ENCODE results near the gene RPGRIP1L.

The RPGRIP1L gene

DNA sequence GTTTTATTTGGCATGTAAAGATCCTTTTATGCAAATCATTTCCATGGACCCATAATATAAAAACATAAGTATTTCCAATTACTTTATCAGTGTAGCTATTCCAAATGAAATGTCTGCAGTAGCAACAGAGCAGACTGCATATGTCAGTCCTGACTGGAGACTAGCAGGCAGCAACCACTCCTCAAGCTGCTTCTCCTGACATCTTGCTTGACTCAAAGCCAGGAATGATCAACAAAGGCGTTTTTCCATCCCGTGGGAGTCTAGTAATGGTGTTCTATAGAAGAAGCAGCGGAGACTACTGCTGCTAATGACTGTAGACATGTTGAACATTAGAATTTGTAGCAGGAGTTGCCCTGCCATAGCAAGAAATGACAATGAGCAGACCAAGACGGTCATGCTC, 127.4 kb downstream of the RPGRIP1L start:
- Histone ChIP-seq H3K4me3 (ENCODE audit: low read depth, low read length) (no peak overlapping the region), H3K27me3 (ENCODE audit: control insufficient read depth, insufficient read depth, low read length) (no peaks in the 10 kb centered on the region), H3K4me1 (ENCODE audit: control insufficient read depth, insufficient read depth, low read length) (no peaks in the 10 kb centered on the region)

DNA sequence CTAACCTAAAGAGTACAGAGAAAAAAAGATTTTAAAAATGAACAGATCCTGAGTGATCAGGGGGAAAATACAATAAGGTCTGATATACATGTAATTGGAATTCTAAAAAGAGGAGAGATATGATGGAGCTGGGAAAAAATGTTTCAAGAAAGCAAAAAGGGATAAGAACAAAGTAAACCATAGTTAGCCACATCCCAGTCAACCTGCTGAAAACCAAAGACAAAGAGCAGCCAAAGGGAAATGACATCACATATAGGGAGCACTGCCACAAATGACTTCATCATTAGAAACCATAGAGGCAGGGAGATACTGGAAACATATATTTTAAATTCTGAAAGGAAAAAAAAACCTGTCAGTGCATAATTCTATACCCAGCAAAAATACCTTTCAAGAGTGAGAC, 131.9 kb downstream of the RPGRIP1L start:
- no peaks in the 10 kb centered on the region for H3K36me3 ChIP-seq (ENCODE audit: control insufficient read depth, insufficient read depth, low read length)
- H3K27ac ChIP-seq (ENCODE audit: low read depth, low read length) = no peak overlapping the region
- no peak overlapping the region for H3K9ac ChIP-seq (ENCODE audit: low read length)
- H3K9me3 ChIP-seq (ENCODE audit: control insufficient read depth, insufficient read depth, low read depth, low read length) = peaks cover 15% of the 10 kb centered on the region; the same call in 1 of the 2 replicates
- no peaks in the 10 kb centered on the region for H3K4me1 ChIP-seq (ENCODE audit: control insufficient read depth, insufficient read depth, low read length)
- no peaks in the 10 kb centered on the region for H3K27me3 ChIP-seq (ENCODE audit: control insufficient read depth, insufficient read depth, low read length)
- H3K4me3 ChIP-seq (ENCODE audit: low read depth, low read length) = no peak overlapping the region

More for the DNA sequence above, 127.4 kb downstream of the RPGRIP1L start:
- Histone ChIP-seq H3K9me3 (ENCODE audit: control insufficient read depth, insufficient read depth, low read depth, low read length) (peaks cover 6% of the 10 kb centered on the region; the same call in 1 of the 2 replicates), H3K36me3 (ENCODE audit: control insufficient read depth, insufficient read depth, low read length) (no peaks in the 10 kb centered on the region), H3K27ac (ENCODE audit: low read depth, low read length) (no peak overlapping the region), H3K9ac (ENCODE audit: low read length) (no peak overlapping the region)

DNA sequence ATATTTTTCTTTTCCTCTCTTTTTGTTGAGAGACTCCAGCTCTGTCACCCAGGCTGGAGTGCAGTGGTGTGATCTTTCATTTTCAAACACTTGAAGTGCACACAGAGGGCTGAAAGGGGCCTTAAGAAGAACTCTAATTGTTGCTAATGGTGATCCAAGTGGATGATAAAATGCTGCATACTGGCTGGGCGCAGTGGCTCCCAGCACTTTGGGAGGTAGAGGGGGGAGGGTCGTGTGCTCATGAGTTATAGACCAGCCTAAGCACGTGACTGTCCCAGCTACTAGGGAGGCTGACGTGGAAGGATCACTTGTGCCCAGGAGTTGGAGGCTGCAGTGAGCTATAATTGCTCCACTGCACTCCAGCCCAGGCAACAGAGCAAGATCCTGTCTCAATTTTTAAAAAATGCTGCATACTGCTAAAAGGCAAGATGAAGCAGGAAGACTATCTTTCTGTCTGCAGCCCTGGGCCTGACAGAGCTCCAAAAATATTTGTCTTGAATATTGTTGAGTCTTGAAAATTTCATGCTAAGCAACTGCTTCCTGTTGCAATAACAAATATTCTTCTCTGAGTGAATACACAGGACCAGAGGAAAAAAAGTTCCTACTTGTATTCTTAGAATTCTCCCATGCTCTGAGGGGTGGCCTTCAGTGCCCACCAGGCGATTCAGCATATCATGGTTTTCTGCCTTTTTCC, 137.0 kb downstream of the RPGRIP1L start:
- Histone ChIP-seq H3K36me3 (ENCODE audit: control insufficient read depth, insufficient read depth, low read length) (no peaks in the 10 kb centered on the region), H3K27ac (ENCODE audit: low read depth, low read length) (no peak overlapping the region), H3K9me3 (ENCODE audit: control insufficient read depth, insufficient read depth, low read depth, low read length) (peaks cover 17% of the 10 kb centered on the region; the same call in 1 of the 2 replicates), H3K27me3 (ENCODE audit: control insufficient read depth, insufficient read depth, low read length) (no peaks in the 10 kb centered on the region), H3K9ac (ENCODE audit: low read length) (no peak overlapping the region), H3K4me3 (ENCODE audit: low read depth, low read length) (no peak overlapping the region), H3K4me1 (ENCODE audit: control insufficient read depth, insufficient read depth, low read length) (peaks cover 9% of the 10 kb centered on the region)

DNA sequence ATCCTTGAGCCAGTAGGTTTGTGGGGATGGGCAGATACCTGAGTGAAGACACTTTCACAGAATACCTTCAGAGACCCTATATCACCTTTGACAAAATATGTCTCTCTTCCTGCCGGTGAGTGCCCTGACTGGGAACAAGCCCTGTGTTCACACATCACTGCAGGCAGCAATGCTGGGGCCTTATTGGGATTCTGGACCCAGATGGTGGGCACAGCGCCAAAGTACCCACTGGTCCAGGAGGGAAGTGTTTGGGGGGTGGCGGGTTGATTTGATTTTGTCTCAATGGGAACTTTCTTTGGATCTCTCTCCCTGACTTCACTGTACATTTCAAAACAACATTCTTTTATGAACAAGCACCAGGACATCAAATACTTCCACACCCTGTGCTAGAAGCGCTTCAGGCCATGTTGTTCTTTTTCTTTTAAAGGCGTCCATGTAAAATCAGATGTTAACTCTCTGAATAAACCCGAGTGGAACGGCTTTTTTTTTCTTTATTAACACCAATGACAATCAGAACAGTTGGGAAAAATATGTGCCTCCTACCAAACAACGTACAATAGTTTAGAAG, 138.3 kb downstream of the RPGRIP1L start:
- Histone ChIP-seq H3K9ac (ENCODE audit: low read length) (no peak overlapping the region), H3K27ac (ENCODE audit: low read depth, low read length) (no peak overlapping the region), H3K9me3 (ENCODE audit: control insufficient read depth, insufficient read depth, low read depth, low read length) (peaks cover 10% of the 10 kb centered on the region; the same call in 1 of the 2 replicates), H3K4me1 (ENCODE audit: control insufficient read depth, insufficient read depth, low read length) (peaks cover 13% of the 10 kb centered on the region), H3K4me3 (ENCODE audit: low read depth, low read length) (no peak overlapping the region), H3K27me3 (ENCODE audit: control insufficient read depth, insufficient read depth, low read length) (no peaks in the 10 kb centered on the region), H3K36me3 (ENCODE audit: control insufficient read depth, insufficient read depth, low read length) (no peaks in the 10 kb centered on the region)

DNA sequence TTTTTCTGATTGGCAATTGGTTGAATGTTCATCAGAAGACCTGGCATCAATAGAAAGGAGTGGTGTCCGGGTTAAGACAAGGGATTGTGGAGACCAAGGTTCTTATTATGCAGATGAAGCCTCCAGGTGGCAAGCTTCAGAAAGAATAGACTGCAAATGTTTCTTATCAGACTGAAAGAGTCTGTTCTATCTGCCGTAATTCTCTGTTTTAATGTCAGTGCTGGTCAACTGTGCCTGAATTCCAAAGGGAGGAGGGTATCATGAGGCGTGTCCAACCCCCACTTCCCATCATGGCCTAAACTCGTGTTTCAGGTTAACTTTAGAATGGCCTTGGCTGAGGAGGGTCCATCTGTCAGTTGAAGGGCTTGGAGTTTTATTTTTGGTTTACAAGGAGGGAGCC, 140.2 kb downstream of the RPGRIP1L start:
- peaks cover 12% of the 10 kb centered on the region; the same call in 1 of the 2 replicates for H3K9me3 ChIP-seq (ENCODE audit: control insufficient read depth, insufficient read depth, low read depth, low read length)
- H3K27ac ChIP-seq (ENCODE audit: low read depth, low read length) = no peak overlapping the region
- H3K36me3 ChIP-seq (ENCODE audit: control insufficient read depth, insufficient read depth, low read length) = no peaks in the 10 kb centered on the region
- peaks cover 13% of the 10 kb centered on the region for H3K4me1 ChIP-seq (ENCODE audit: control insufficient read depth, insufficient read depth, low read length)
- no peak overlapping the region for H3K4me3 ChIP-seq (ENCODE audit: low read depth, low read length)
- H3K9ac ChIP-seq (ENCODE audit: low read length) = no peak overlapping the region
- no peaks in the 10 kb centered on the region for H3K27me3 ChIP-seq (ENCODE audit: control insufficient read depth, insufficient read depth, low read length)

DNA sequence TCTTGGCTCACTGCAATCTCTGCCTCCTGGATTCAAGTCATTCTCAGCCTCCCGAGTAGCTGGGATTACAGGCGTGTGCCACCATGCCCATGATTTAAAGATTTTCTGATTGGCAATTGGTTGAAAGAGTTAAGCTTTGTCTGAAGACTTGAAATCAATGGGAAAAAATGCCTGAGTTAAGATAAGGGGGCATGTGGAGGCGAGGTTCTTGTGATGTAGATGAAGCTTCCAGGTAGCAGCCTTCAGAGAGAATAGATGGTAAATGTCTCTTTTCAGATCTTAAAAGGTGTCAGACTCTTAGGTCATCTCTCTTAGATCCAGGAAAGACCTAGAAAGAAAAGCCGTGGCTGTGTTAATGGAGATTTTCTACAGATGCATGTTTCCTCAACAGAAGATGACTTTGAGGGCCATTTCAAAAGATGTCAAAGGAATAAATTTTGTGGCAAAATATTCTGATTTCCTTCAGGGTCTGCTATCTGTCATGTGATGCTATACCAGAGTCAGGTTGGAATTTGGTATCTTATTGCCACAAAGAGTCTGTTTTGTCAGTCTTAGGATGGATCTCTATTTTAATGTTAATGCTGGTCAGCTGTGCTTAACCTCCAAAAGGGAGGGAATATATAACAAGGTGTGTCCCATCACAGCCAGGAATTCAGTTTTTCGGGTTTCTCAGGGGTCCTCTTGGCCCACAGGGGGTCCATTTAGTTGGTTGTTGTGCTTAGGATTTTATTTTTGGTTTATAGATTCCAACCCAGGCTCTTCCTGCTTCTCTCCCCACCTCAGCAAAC, 142.4 kb downstream of the RPGRIP1L start:
- H3K36me3 ChIP-seq (ENCODE audit: control insufficient read depth, insufficient read depth, low read length) = no peaks in the 10 kb centered on the region
- H3K27me3 ChIP-seq (ENCODE audit: control insufficient read depth, insufficient read depth, low read length) = no peaks in the 10 kb centered on the region
- peak overlapping the region; percentile 54 for H3K27ac ChIP-seq (ENCODE audit: low read depth, low read length)
- peaks cover 12% of the 10 kb centered on the region; the same call in 1 of the 2 replicates for H3K9me3 ChIP-seq (ENCODE audit: control insufficient read depth, insufficient read depth, low read depth, low read length)
- H3K4me3 ChIP-seq (ENCODE audit: low read depth, low read length) = no peak overlapping the region
- no peak overlapping the region for H3K9ac ChIP-seq (ENCODE audit: low read length)
- H3K4me1 ChIP-seq (ENCODE audit: control insufficient read depth, insufficient read depth, low read length) = peaks cover 13% of the 10 kb centered on the region

DNA sequence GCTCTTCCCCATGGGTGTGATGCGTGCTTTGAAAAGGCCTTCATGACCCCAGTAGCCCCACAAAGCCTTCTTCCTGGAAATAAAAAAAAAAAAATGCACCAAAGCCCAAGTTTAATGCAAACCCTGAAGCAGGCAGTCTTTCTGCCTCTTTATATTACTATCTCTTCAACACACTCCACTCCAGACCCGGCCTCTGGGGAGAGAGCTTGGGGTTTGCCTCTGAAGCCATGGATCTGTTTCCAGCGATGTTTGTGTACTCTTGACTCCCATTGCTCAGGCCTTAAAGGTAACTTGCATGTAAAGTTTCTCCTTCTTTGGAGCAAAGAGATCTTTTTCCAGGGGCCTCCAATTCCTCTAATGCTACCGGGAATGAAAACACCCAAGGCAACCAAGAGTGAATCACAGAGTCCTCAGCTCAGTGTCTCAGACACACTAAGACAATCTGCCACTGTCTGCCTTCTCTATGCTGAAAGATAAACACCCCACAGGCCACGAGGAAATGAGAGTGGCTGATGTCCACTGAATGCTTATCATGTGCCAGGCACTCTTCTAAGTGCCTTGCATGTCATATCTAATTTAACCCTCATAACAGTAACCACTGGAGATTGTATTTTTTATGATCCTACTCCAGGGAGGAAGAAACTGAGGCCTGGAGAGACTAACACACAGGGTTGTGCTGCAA, 144.2 kb downstream of the RPGRIP1L start:
- H3K27me3 ChIP-seq (ENCODE audit: control insufficient read depth, insufficient read depth, low read length) = no peaks in the 10 kb centered on the region
- H3K27ac ChIP-seq (ENCODE audit: low read depth, low read length) = no peak overlapping the region
- no peak overlapping the region for H3K4me3 ChIP-seq (ENCODE audit: low read depth, low read length)
- H3K36me3 ChIP-seq (ENCODE audit: control insufficient read depth, insufficient read depth, low read length) = no peaks in the 10 kb centered on the region
- peaks cover 13% of the 10 kb centered on the region for H3K4me1 ChIP-seq (ENCODE audit: control insufficient read depth, insufficient read depth, low read length)
- peaks cover 12% of the 10 kb centered on the region; the same call in 1 of the 2 replicates for H3K9me3 ChIP-seq (ENCODE audit: control insufficient read depth, insufficient read depth, low read depth, low read length)
- no peak overlapping the region for H3K9ac ChIP-seq (ENCODE audit: low read length)

DNA sequence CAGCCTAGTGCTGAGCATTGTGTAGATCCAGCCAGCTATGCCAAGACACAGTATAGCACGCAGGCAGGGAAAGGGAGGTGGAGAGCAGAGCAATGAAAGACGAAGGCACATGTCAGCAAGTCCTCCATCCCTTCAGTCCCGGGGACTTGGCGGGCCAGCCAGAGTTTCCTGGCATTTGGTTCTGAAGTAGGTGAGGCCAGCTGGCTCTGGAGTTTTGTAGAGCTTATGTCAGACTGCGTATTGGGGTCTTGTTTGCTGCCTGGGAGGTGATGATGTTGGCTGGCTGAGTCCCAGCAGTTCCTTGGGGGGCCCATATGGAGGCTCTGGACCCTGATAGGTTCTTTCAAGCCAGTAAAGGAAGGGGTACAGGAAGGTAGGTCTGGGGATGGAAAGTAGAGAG, 144.9 kb downstream of the RPGRIP1L start:
- Histone ChIP-seq H3K4me3 (ENCODE audit: low read depth, low read length) (no peak overlapping the region), H3K4me1 (ENCODE audit: control insufficient read depth, insufficient read depth, low read length) (peaks cover 13% of the 10 kb centered on the region), H3K36me3 (ENCODE audit: control insufficient read depth, insufficient read depth, low read length) (no peaks in the 10 kb centered on the region), H3K27me3 (ENCODE audit: control insufficient read depth, insufficient read depth, low read length) (no peaks in the 10 kb centered on the region), H3K9ac (ENCODE audit: low read length) (no peak overlapping the region), H3K27ac (ENCODE audit: low read depth, low read length) (no peak overlapping the region), H3K9me3 (ENCODE audit: control insufficient read depth, insufficient read depth, low read depth, low read length) (peaks cover 10% of the 10 kb centered on the region; the same call in 1 of the 2 replicates)

DNA sequence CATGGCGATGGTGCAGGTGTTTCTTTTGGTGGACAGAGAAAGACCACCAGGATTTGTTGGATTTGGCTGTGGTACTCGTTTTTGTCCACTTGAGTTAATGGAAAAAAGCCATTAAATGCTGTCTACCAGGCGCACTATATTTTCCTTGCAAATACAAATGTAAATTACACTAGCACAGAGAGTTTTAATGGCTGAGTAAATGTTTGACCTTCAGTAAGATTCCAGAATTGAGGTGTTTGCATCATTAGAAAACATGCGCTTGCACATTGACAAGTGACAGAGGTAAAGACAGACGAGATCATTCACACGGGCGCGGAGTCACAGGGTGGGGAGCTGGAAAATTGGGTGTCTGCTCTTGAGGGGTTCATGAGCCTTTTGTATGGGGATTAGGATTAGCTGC, 147.1 kb downstream of the RPGRIP1L start:
- Histone ChIP-seq H3K27me3 (ENCODE audit: control insufficient read depth, insufficient read depth, low read length) (no peaks in the 10 kb centered on the region; the same call in 1 of the 2 replicates), H3K36me3 (ENCODE audit: control insufficient read depth, insufficient read depth, low read length) (no peaks in the 10 kb centered on the region), H3K4me3 (ENCODE audit: low read depth, low read length) (no peak overlapping the region), H3K9me3 (ENCODE audit: control insufficient read depth, insufficient read depth, low read depth, low read length) (peaks cover 6% of the 10 kb centered on the region; the same call in 1 of the 2 replicates), H3K9ac (ENCODE audit: low read length) (no peak overlapping the region), H3K27ac (ENCODE audit: low read depth, low read length) (no peak overlapping the region), H3K4me1 (ENCODE audit: control insufficient read depth, insufficient read depth, low read length) (peaks cover 2% of the 10 kb centered on the region)

DNA sequence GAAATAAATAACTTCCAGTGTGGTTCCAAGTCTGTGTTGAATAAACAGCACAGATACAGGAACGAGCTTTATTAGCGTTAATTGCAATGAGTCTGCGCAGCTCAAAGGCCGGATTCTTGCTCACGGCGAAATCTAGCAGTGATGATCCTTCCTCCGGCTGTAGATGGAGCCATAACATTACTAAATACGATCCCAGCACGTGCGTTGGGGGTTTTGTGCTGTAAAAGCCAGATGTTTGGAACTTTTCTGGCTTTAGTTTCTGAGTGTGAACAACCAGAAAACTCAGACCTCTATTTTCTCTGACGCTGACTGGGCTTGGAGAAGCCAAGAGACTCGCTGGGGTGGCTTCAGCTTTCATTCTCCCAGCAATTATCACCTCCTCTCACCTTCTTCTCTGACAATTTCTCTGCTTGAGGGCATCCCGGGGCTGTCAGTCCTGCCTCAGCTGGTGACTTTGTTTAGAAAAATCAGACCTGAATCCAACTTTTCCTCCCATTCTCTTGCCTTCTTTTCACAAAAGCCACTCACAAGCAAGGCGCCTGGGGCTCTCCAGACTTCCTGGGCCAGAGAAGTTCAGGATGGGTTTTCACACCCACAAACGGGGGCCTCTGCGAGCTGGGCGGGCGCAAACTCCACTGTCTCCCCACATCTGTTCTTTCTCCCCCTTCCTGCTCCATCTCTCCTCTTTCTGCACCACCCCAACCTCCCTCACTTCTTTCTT, 153.5 kb downstream of the RPGRIP1L start:
- Histone ChIP-seq H3K27me3 (ENCODE audit: control insufficient read depth, insufficient read depth, low read length) (peaks cover 11% of the 10 kb centered on the region), H3K4me3 (ENCODE audit: low read depth, low read length) (no peak overlapping the region), H3K36me3 (ENCODE audit: control insufficient read depth, insufficient read depth, low read length) (no peaks in the 10 kb centered on the region), H3K4me1 (ENCODE audit: control insufficient read depth, insufficient read depth, low read length) (peaks cover 17% of the 10 kb centered on the region), H3K9ac (ENCODE audit: low read length) (no peak overlapping the region), H3K9me3 (ENCODE audit: control insufficient read depth, insufficient read depth, low read depth, low read length) (no peaks in the 10 kb centered on the region), H3K27ac (ENCODE audit: low read depth, low read length) (no peak overlapping the region)

Data from HUES6 (cell line).